Coronary artery (tissue), 2 donors: ENCODE measurements around the gene RRBP1.

Experiments
- DNase-seq: peaks from one replicate; pipeline ENCODE4 v3.0.0-alpha.2; 2017; ENCODE audit warnings: low spot score
- H3K27ac ChIP-seq, 2 donors: fragments of 200-600 bp; sonication (generic); one replicate each; pipeline ENCODE4 v1.5.1; 2016 to 2019
- H3K4me3 ChIP-seq: fragments of 200-600 bp; sonication (generic); 2 replicates; pipeline ENCODE4 v1.5.1; 2016; ENCODE audit warnings: mild to moderate bottlenecking, moderate library complexity
- CTCF ChIP-seq: fragments of 200-600 bp; sonication (generic); IDR thresholded peaks from one replicate; pipeline ENCODE4 v1.5.1; 2019; ENCODE audit warnings: antibody characterized with exemption

Gene RRBP1

GRCh38 chr20:17605131-17605660, 76.8 kb downstream of the RRBP1 start:
- Histone ChIP-seq H3K27ac (peak overlapping the region; percentile 52 to 66), H3K4me3 (peak overlapping the region; percentile 24)
- no peak for DNase-seq
- no peak for TF ChIP-seq CTCF

- peak overlapping the region; percentile 24 for H3K4me3 ChIP-seq
- DNase-seq, result no peak
- H3K27ac ChIP-seq, result peak overlapping the region; percentile 31 to 66
- TF ChIP-seq CTCF, result no peak
Observed at GRCh38 chr20:17602493-17602892, 79.5 kb downstream of the RRBP1 start.

- no peak for TF ChIP-seq CTCF
- peak overlapping the region; percentile 31 to 62 for H3K27ac ChIP-seq
- peak overlapping the region; percentile 24 for H3K4me3 ChIP-seq
- DNase-seq, result no peak
Observed at GRCh38 chr20:17601957-17602356, 80.1 kb downstream of the RRBP1 start.

GRCh38 chr20:17598013-17598550, 84.0 kb downstream of the RRBP1 start:
- Histone ChIP-seq H3K27ac (no peak overlapping the region), H3K4me3 (peak overlapping the region; percentile 34)
- DNase-seq, result no peak
- TF ChIP-seq CTCF, result no peak

- no peak for TF ChIP-seq CTCF
- peak overlapping the region; percentile 10 to 24 for H3K27ac ChIP-seq
- DNase-seq, result no peak
- H3K4me3 ChIP-seq, result peak overlapping the region; percentile 34
Observed at GRCh38 chr20:17595856-17596255, 86.2 kb downstream of the RRBP1 start.

GRCh38 chr20:17594443-17594842, 87.6 kb downstream of the RRBP1 start:
- peak overlapping the region; percentile 60 to 87 for H3K27ac ChIP-seq
- TF ChIP-seq CTCF, result no peak
- H3K4me3 ChIP-seq, result peak overlapping the region; percentile 8
- no peak for DNase-seq

GRCh38 chr20:17593902-17594301, 88.1 kb downstream of the RRBP1 start:
- TF ChIP-seq CTCF, result no peak
- no peak overlapping the region for H3K4me3 ChIP-seq
- peak overlapping the region; percentile 80 to 87 for H3K27ac ChIP-seq
- DNase-seq, result no peak
